Endothelial cell of umbilical vein (primary cell): ENCODE measurements around the gene MYH10.

Experiments used
- CTCF ChIP-seq, 2 donors: IDR thresholded peaks; 1 replicate in 1 of 2; 2 replicates in 1 of 2; pipeline ENCODE4 v1.5.1; 2011; ENCODE audit warnings: low read length in 2 of 2, mild to moderate bottlenecking in 2 of 2, moderate library complexity in 2 of 2, control low read depth in 1 of 2, inconsistent platforms in 1 of 2, low read depth in 1 of 2; ENCODE audit not compliant: insufficient read depth in 1 of 2; ENCODE audit errors: extremely low read depth in 1 of 2
- EZH2 ChIP-seq: IDR thresholded peaks from 2 replicates; pipeline ENCODE4 v1.6.1; 2012; ENCODE audit warnings: borderline replicate concordance, low read depth, mild to moderate bottlenecking, moderate library complexity, low read length, inconsistent platforms; ENCODE audit not compliant: severe bottlenecking
- MAX ChIP-seq: IDR thresholded peaks from 2 replicates; pipeline ENCODE4 v1.6.1; 2011; ENCODE audit not compliant: insufficient read depth, insufficient read length
- POLR2A ChIP-seq: IDR thresholded peaks from 2 replicates; pipeline ENCODE4 v1.6.1; 2012; ENCODE audit warnings: low read depth, mild to moderate bottlenecking, control low read depth, low read length

GRCh38 chr17:8651013-8651412, 20.5 kb upstream of the MYH10 start:
- no peak for TF ChIP-seq MAX
- no peak for TF ChIP-seq POLR2A
- TF ChIP-seq CTCF (IDR thresholded peaks at IDR 0.05; ENCODE audit: extremely low read depth in 1 of 2, insufficient read depth in 1 of 2, low read depth in 1 of 2, low read length in 2 of 2) = no peak
- no peak for TF ChIP-seq EZH2
